ENCODE data around the gene PRPF39. TPM values are rescaled to one million over a fixed set of nuclear protein-coding genes. Genes with fewer than 3 reads are reported as not detected.

Gene PRPF39
- total RNA-seq, 4 donors from 2014 or later = 11.7 to 33.6 (median 16.8) TPM

GRCh38 chr14:45039390-45039789 lies 44.5 kb upstream of the PRPF39 start:
- H3K4me3 ChIP-seq = no peak overlapping the region
- H3K27ac ChIP-seq (replicated peaks in 1 of 4) = no peak overlapping the region
- no peaks in the 10 kb centered on the region for H3K4me1 ChIP-seq
- no peaks in the 10 kb centered on the region for H3K27me3 ChIP-seq
- H3K9me3 ChIP-seq = no peaks in the 10 kb centered on the region
- no peak for DNase-seq (ENCODE audit: extremely low spot score)
- peaks cover under 1 to 60% (median 35%) of the 10 kb centered on the region in 4 donors for H3K36me3 ChIP-seq
- intact Hi-C loops (cut with DNase I) = no loop called here
- no CpG with 5 or more reads among the region's 2 CpGs for WGBS
- TF ChIP-seq EP300 (IDR thresholded peaks at IDR 0.05) = no peak

- 98% methylated on average over 5 of the region's 5 CpGs for WGBS
- H3K36me3 ChIP-seq = peaks cover 0 to 63% (median 42%) of the 10 kb centered on the region in 4 donors
- H3K9me3 ChIP-seq = no peaks in the 10 kb centered on the region
- H3K4me1 ChIP-seq = no peaks in the 10 kb centered on the region
- no peak overlapping the region for H3K27ac ChIP-seq (replicated peaks in 1 of 4)
- TF ChIP-seq POLR2AphosphoS5 (IDR thresholded peaks at IDR 0.05) (no peak), POLR2A (IDR thresholded peaks at IDR 0.05; ENCODE audit: low read depth) (no peak), EP300 (IDR thresholded peaks at IDR 0.05) (no peak), CTCF (IDR thresholded peaks at IDR 0.05) (no peak)
- H3K27me3 ChIP-seq = no peaks in the 10 kb centered on the region
- DNase-seq (ENCODE audit: extremely low spot score) = no peak
- intact Hi-C loops (cut with DNase I) = no loop called here
- no peak overlapping the region for H3K4me3 ChIP-seq
These were observed 42.3 kb upstream of the PRPF39 start for GRCh38 chr14:45041641-45042040.

GRCh38 chr14:45044638-45045037 lies 39.3 kb upstream of the PRPF39 start:
- TF ChIP-seq EP300 (IDR thresholded peaks at IDR 0.05) (no peak), POLR2A (IDR thresholded peaks at IDR 0.05; ENCODE audit: low read depth) (no peak), POLR2AphosphoS5 (IDR thresholded peaks at IDR 0.05) (no peak), CTCF (IDR thresholded peaks at IDR 0.05) (no peak)
- no peak for DNase-seq (ENCODE audit: extremely low spot score)
- no peaks in the 10 kb centered on the region for H3K4me1 ChIP-seq

GRCh38 chr14:45048385-45048784 lies 35.5 kb upstream of the PRPF39 start:
- H3K27ac ChIP-seq (replicated peaks in 1 of 4) = no peak overlapping the region
- no peak overlapping the region for H3K4me3 ChIP-seq
- no peaks in the 10 kb centered on the region for H3K9me3 ChIP-seq
- DNase-seq (ENCODE audit: extremely low spot score) = no peak
- TF ChIP-seq POLR2A (IDR thresholded peaks at IDR 0.05; ENCODE audit: low read depth) (no peak), CTCF (IDR thresholded peaks at IDR 0.05) (no peak), EP300 (IDR thresholded peaks at IDR 0.05) (no peak), POLR2AphosphoS5 (IDR thresholded peaks at IDR 0.05) (no peak)
- no peaks in the 10 kb centered on the region for H3K27me3 ChIP-seq
- intact Hi-C loops (cut with DNase I) = no loop called here
- WGBS = 100% methylated on average over 2 of the region's 2 CpGs
- no peaks in the 10 kb centered on the region for H3K4me1 ChIP-seq
- H3K36me3 ChIP-seq = peaks cover 5 to 80% (median 45%) of the 10 kb centered on the region in 4 donors

More at GRCh38 chr14:45044638-45045037, 39.3 kb upstream of the PRPF39 start:
- peaks cover 5 to 64% (median 37%) of the 10 kb centered on the region in 4 donors for H3K36me3 ChIP-seq
- H3K9me3 ChIP-seq = no peaks in the 10 kb centered on the region
- H3K4me3 ChIP-seq = no peak overlapping the region
- WGBS = 87% methylated on average over 5 of the region's 5 CpGs
- intact Hi-C loops (cut with DNase I) = no loop called here
- H3K27ac ChIP-seq (replicated peaks in 1 of 4) = no peak overlapping the region
- no peaks in the 10 kb centered on the region for H3K27me3 ChIP-seq

- H3K27me3 ChIP-seq = no peaks in the 10 kb centered on the region
- H3K36me3 ChIP-seq = peaks cover 5 to 79% (median 56%) of the 10 kb centered on the region in 4 donors
- DNase-seq (ENCODE audit: extremely low spot score) = no peak
- no peaks in the 10 kb centered on the region for H3K4me1 ChIP-seq
- TF ChIP-seq EP300 (IDR thresholded peaks at IDR 0.05) (no peak), POLR2AphosphoS5 (IDR thresholded peaks at IDR 0.05) (no peak), CTCF (IDR thresholded peaks at IDR 0.05) (no peak), POLR2A (IDR thresholded peaks at IDR 0.05; ENCODE audit: low read depth) (no peak)
- no peaks in the 10 kb centered on the region for H3K9me3 ChIP-seq
- intact Hi-C loops (cut with DNase I) = no loop called here
- no peak overlapping the region for H3K27ac ChIP-seq (replicated peaks in 1 of 4)
- no peak overlapping the region for H3K4me3 ChIP-seq
These were observed 32.7 kb upstream of the PRPF39 start for GRCh38 chr14:45051180-45051579.

Measured in esophagus muscularis mucosa (tissue), 4 donors.